GM12874 (cell line): ENCODE results near the gene EPB41L4B.

Source experiments
- TF ChIP-seq, protein P1 (sequence below): IDR thresholded peaks from 2 replicates; pipeline ENCODE4 v1.5.1; 2011; ENCODE audit warnings: low read depth, mild to moderate bottlenecking, control low read depth, low read length, moderate library complexity; ENCODE audit not compliant: insufficient read depth

Gene EPB41L4B

GRCh38 chr9:109241207-109241606 lies 79.7 kb downstream of the EPB41L4B start:
- TF ChIP-seq, protein P1, sequence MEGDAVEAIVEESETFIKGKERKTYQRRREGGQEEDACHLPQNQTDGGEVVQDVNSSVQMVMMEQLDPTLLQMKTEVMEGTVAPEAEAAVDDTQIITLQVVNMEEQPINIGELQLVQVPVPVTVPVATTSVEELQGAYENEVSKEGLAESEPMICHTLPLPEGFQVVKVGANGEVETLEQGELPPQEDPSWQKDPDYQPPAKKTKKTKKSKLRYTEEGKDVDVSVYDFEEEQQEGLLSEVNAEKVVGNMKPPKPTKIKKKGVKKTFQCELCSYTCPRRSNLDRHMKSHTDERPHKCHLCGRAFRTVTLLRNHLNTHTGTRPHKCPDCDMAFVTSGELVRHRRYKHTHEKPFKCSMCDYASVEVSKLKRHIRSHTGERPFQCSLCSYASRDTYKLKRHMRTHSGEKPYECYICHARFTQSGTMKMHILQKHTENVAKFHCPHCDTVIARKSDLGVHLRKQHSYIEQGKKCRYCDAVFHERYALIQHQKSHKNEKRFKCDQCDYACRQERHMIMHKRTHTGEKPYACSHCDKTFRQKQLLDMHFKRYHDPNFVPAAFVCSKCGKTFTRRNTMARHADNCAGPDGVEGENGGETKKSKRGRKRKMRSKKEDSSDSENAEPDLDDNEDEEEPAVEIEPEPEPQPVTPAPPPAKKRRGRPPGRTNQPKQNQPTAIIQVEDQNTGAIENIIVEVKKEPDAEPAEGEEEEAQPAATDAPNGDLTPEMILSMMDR, result no peak

DNA sequence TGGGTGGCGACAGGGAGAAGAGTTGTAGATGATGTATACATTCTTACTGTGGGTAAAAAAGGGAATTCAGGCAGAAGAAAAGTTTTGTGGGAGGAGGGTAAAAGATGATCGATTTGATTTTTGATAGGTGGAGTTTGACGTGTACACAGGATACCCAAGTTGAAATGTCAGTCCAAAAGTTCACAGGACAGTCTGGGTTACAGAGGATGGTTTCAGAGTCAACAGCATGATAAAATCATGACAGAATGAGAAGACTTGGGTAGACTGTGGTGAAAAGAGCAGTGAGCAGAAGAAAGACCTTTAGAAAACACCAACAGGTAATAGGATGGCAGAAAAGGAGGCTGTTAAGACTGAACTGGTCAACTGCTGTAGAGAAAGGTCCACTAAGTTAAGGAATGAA lies 81.6 kb downstream of the EPB41L4B start:
- TF ChIP-seq, protein P1, result no peak

- TF ChIP-seq, protein P1, result no peak
Observed at GRCh38 chr9:109238655-109239054, 82.2 kb downstream of the EPB41L4B start.

- TF ChIP-seq, protein P1, result no peak
Observed at GRCh38 chr9:109238125-109238524, 82.7 kb downstream of the EPB41L4B start.

DNA sequence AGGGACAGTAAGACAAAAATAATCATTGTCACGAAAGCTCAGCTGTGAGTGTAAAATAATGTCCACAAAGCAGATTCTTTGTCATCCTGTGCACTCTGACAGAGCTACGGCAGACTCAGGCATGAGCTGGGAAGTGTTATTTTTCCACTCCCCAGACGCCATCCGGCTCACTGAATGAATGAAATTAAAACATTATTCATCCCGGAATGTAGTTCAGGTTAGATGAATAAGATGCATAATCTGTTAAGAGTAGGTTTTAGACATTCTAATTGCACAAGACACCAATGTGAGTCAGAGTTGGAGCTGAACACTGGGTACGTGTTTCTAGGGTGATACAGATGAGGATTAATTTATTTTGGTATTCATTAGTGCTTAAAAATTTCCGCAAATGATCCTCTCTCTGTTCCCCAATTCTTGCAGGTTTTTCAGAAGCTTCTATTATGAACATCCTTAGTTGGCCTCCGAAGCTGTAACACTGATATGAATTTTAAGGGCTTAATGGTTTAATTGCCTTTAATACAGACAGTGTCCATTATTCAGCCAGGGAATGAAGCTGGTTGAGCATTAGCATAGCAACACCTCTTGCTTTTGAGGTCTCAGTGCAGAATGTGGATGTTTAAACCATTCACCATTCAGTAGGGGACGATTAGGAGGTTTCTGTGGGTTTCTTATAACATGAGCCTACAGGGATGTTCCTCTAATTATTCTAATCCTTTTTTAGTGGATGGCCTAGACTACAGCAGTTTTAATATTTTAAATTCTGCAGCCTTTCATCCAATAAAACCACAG lies 88.2 kb downstream of the EPB41L4B start:
- TF ChIP-seq, protein P1, result no peak

- TF ChIP-seq, protein P1, result no peak
Observed at GRCh38 chr9:109231593-109231992, 89.3 kb downstream of the EPB41L4B start.

DNA sequence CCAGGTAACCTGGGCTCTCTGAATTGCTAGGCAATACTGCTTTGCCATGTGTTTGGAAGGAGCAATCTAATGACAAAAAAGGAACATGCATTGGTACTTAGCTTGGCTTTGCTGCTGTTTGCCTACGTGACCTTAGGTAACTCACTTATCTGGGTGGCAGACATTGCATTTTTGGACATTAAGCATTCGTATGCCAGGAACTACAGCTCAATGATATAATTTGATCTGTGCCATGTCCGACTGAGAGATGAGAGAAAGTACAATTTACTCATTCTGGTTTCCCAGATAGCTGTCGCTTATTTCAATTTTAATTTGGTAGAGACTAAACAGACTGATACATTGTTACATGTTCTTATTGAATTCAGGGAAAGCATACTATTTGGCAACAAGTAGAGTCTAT lies 90.6 kb downstream of the EPB41L4B start:
- TF ChIP-seq, protein P1, result no peak
